Stimulated activated CD4-positive, alpha-beta T cell treated with anti-CD3 and anti-CD28 coated beads, TNF-alpha, amount 100 ng/mL, for 24 hours (primary cell): Measurements from ENCODE around the gene TIGD4.

Experiments used
- DNase-seq, 3 experiments: peaks; one replicate each; pipeline ENCODE4 v3.0.0-alpha.2; 2020; ENCODE audit warnings: low read depth in 3 of 3

Gene TIGD4

DNA sequence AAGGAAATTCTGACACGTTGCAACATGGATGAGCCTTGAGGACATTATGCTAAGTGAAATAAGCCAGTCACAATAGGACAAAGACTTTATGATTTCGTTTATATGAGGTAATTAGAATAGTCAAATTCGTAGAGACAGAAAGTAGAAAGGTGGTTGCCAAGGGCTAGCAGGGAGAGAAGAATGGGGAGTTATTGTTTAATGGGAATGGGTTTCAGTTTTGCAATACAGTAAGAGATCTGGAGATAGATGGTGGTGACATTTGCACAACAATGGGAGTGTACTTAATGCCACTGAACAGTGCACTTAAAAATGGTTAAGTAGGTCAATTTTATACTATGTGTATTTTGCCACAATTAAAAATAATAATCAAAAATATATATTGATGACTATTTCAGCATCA is 56.3 kb downstream of the TIGD4 start:
- DNase-seq = no peak

GRCh38 chr4:152719801-152720556 is 59.6 kb downstream of the TIGD4 start:
- no peak for DNase-seq
